ENCODE measurements around the gene FAM47E. TPM values are rescaled to one million over a fixed set of nuclear protein-coding genes. Genes with fewer than 3 reads are reported as not detected.

The FAM47E gene
- total RNA-seq, 1 experiment from 2014 or later, result 0.72 TPM

GRCh38 chr4:76233967-76234678 is 17.4 kb upstream of the FAM47E start:
- intact Hi-C loops (cut with micrococcal nuclease; ENCODE audit: unreplicated experiment) (no loop called here), in situ Hi-C loops (cut with HindIII; ENCODE audit: low pct_unique_long_range_greater_than_20kb, low sequenced_read_pairs) (no loop called here)
- ChIA-PET POLR2A (no interaction called here), CTCF (no interaction called here)
- Histone ChIP-seq H3K36me3 (ENCODE audit: control insufficient read depth, insufficient read depth, low read length) (no peaks in the 10 kb centered on the region; the same call in 1 of the 2 replicates), H3K9me3 (ENCODE audit: control insufficient read depth, insufficient read depth, low read depth, low read length) (peaks cover 3% of the 10 kb centered on the region; the same call in 1 of the 2 replicates), H3K4me1 (ENCODE audit: control insufficient read depth, insufficient read depth, low read length) (no peaks in the 10 kb centered on the region; the same call in 1 of the 2 replicates), H3K27me3 (ENCODE audit: control insufficient read depth, insufficient read depth, low read length) (no peaks in the 10 kb centered on the region), H3K4me3 (ENCODE audit: low read depth in 2 of 2, low read length in 2 of 2) (peak overlapping the region; percentile 63 to 84), H3K27ac (ENCODE audit: low read length) (peak overlapping the region; percentile 88)
- TF ChIP-seq SIN3A (IDR thresholded peaks at IDR 0.05; ENCODE audit: borderline replicate concordance, insufficient read depth, low read depth, low read length) (no peak), POLR2AphosphoS5 (IDR thresholded peaks at IDR 0.05; ENCODE audit: low read depth, low read length) (peak; percentile 55; the same call in 1 of the 2 replicates)
- DNase-seq (ENCODE audit: low read depth, low spot score) (no peak), ATAC-seq (peak; percentile 99)
- no TSS peak for BruUV-seq (replicated peaks)

- intact Hi-C loops (cut with micrococcal nuclease; ENCODE audit: unreplicated experiment), result no loop called here
- BruUV-seq (replicated peaks), result no TSS peak
- TF ChIP-seq SIN3A (IDR thresholded peaks at IDR 0.05; ENCODE audit: borderline replicate concordance, insufficient read depth, low read depth, low read length) (no peak), TCF7L2 (IDR thresholded peaks at IDR 0.05; ENCODE audit: low read depth, low read length) (no peak), REST (IDR thresholded peaks at IDR 0.05; ENCODE audit: insufficient read depth in 1 of 2, low read depth in 2 of 2, low read length in 1 of 2) (no peak), POLR2AphosphoS5 (IDR thresholded peaks at IDR 0.05; ENCODE audit: low read depth, low read length) (no peak), CTCF (IDR thresholded peaks at IDR 0.05) (no peak)
- Histone ChIP-seq H3K9me3 (ENCODE audit: control insufficient read depth, insufficient read depth, low read depth, low read length) (no peaks in the 10 kb centered on the region), H3K4me1 (ENCODE audit: control insufficient read depth, insufficient read depth, low read length) (no peaks in the 10 kb centered on the region; the same call in 1 of the 2 replicates), H3K36me3 (ENCODE audit: control insufficient read depth, insufficient read depth, low read length) (no peaks in the 10 kb centered on the region; the same call in 1 of the 2 replicates), H3K27me3 (ENCODE audit: control insufficient read depth, insufficient read depth, low read length) (no peaks in the 10 kb centered on the region), H3K4me3 (ENCODE audit: low read depth in 2 of 2, low read length in 2 of 2) (peak overlapping the region; percentile 63 to 84), H3K27ac (ENCODE audit: low read length) (peak overlapping the region; percentile 88)
- in situ Hi-C loops (cut with HindIII; ENCODE audit: low pct_unique_long_range_greater_than_20kb, low sequenced_read_pairs), result no loop called here
- ChIA-PET CTCF (no interaction called here), POLR2A (no interaction called here)
- ATAC-seq (peak; percentile 64), DNase-seq (ENCODE audit: low read depth, low spot score) (no peak)
Observed at GRCh38 chr4:76234679-76235044, 16.9 kb upstream of the FAM47E start.

- Histone ChIP-seq H3K4me3 (ENCODE audit: low read depth in 2 of 2, low read length in 2 of 2) (peak overlapping the region; percentile 63 to 84; a peak in 3 of 4 replicates), H3K9me3 (ENCODE audit: control insufficient read depth, insufficient read depth, low read depth, low read length) (no peaks in the 10 kb centered on the region), H3K36me3 (ENCODE audit: control insufficient read depth, insufficient read depth, low read length) (no peaks in the 10 kb centered on the region; the same call in 1 of the 2 replicates), H3K27ac (ENCODE audit: low read length) (peak overlapping the region; percentile 39; the same call in 1 of the 2 replicates), H3K4me1 (ENCODE audit: control insufficient read depth, insufficient read depth, low read length) (no peaks in the 10 kb centered on the region; the same call in 1 of the 2 replicates), H3K27me3 (ENCODE audit: control insufficient read depth, insufficient read depth, low read length) (no peaks in the 10 kb centered on the region)
- DNase-seq (ENCODE audit: low read depth, low spot score) (no peak), ATAC-seq (no peak)
- no TSS peak for BruUV-seq (replicated peaks)
- intact Hi-C loops (cut with micrococcal nuclease; ENCODE audit: unreplicated experiment), result no loop called here
- CTCF ChIA-PET, result no interaction called here
- no peak for TF ChIP-seq TCF7L2 (IDR thresholded peaks at IDR 0.05; ENCODE audit: low read depth, low read length)
- no peak for TF ChIP-seq SIN3A (IDR thresholded peaks at IDR 0.05; ENCODE audit: borderline replicate concordance, insufficient read depth, low read depth, low read length)
- TF ChIP-seq CTCF (IDR thresholded peaks at IDR 0.05), result no peak
- no peak for TF ChIP-seq POLR2AphosphoS5 (IDR thresholded peaks at IDR 0.05; ENCODE audit: low read depth, low read length)
- TF ChIP-seq REST (IDR thresholded peaks at IDR 0.05; ENCODE audit: insufficient read depth in 1 of 2, low read depth in 2 of 2, low read length in 1 of 2), result no peak
- POLR2A ChIA-PET, result interaction anchor here (0.6 kb wide), 1 partner anchor 139 kb away, joined by 8 read pairs; no protein-coding TSS in a partner anchor
- in situ Hi-C loops (cut with HindIII; ENCODE audit: low pct_unique_long_range_greater_than_20kb, low sequenced_read_pairs), result no loop called here
Observed at GRCh38 chr4:76235407-76235806, 16.1 kb upstream of the FAM47E start.

All from Panc1 (cell line).